Fibroblast of skin of left biceps (primary cell): Measurements from ENCODE around the gene SCAPER.
A peak's percentile ranks its signal among the peaks of the same experiment; 100 is the strongest.
"Not testable (repeated sequence)": the region's sequence is repeated elsewhere in the genome, so short reads cannot be mapped to it uniquely, and the experiment has no call there.

Experiments
- DNase-seq, 2 experiments: peaks; one replicate each; pipeline ENCODE4 v3.0.0-alpha.2; 2013; ENCODE audit warnings: low read depth in 2 of 2

The SCAPER gene

DNA sequence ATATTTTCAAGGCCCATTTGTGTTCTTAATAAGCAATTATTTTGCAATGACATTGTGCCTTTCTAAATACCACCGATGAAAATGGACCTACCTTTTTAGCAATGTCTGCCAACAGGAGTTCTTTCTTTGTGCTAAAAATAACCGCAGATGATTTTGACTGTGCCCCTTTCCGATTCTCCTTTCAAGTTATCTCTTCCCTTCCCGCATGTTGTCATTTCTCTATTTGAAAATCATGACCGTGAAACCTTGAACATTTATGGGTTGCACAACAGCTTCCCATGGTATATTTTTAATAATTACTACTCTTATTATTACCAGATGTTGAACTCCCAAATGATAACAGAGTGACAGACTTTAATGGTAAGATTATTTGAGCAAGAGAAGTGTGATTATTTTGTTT lies 583.5 kb downstream of the SCAPER start:
- DNase-seq = no peak

- no peak for DNase-seq
Measured at GRCh38 chr15:76321171-76321570, 584.0 kb downstream of the SCAPER start.

GRCh38 chr15:76320012-76320411 lies 585.1 kb downstream of the SCAPER start:
- no peak for DNase-seq

DNA sequence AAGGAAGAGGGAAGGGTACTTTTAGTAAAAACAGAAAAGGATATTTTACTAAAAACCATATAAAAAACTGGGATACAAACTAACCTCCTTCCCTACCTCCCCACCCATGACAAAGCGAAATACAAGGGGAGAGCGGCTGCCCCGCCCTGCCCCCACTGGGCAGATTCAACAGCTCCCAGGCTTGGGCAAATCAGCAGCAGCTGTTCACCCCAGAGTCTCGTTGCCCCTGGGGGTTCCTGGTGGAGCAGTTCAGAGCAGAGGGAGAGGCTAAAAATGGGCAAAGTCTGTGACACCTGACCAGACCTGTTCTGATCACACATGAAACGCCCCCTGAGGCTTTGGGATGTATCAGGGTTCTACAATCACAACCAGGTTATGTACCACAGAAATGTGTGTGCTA lies 591.4 kb downstream of the SCAPER start:
- DNase-seq = no peak

DNA sequence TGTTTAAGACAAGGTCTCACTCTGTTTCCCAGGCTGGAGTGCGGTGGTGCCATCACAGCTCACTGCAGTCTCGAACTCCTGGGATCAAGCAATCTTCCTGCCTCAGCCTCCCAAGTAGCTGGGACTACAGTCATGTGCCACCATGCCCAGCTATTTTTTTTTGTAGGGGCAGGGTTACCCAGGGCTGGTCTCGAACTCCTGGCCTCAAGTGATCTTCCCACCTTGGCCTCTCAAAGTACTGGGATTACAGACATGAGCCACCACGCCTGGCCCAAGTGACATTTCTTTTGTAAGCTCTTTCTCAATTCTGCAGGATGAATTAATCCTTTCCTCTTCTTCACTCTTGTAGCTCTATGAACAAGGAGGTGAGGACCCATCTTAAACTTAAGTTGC lies 592.0 kb downstream of the SCAPER start:
- not testable (repeated sequence) for DNase-seq

- DNase-seq = no peak
Measured at GRCh38 chr15:76312540-76313174, 592.5 kb downstream of the SCAPER start.

- DNase-seq = peak; percentile 90 to 91
Measured at GRCh38 chr15:76311100-76311953, 593.8 kb downstream of the SCAPER start, which contains the start of gene ETFA. Gene ETFA (minus strand): TSS chr15:76311469. CDS start chr15:76311388, 81 bp downstream.

DNA sequence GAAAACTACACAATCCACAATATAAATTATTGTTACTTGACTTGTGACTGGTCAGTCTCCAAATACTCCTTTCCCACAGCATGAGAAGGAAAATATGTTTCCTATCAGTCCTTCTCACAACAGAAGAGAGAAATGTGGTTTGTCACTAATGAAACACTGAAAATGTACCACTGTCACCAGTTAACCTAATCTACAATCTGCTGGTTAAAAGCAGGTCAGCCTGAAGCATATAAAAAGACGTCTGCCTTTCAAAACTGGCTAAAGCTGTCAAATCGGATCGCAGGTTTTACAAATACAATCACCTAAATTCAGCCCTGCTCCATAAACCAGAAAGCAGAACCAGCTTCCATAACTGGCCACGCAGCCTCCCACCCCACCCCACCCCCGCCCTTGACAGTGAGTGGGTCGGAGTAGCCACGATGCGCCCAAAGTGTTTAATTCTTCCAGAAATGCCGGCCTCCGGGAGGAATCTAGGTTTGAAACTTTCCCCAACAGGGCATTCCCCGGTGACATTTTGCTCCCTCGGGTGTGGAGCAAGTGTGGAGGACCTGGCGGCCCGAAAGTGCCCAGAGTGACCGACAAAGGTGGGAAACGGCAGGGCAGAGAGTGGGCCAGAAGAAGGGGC lies 594.6 kb downstream of the SCAPER start:
- no peak for DNase-seq

DNA sequence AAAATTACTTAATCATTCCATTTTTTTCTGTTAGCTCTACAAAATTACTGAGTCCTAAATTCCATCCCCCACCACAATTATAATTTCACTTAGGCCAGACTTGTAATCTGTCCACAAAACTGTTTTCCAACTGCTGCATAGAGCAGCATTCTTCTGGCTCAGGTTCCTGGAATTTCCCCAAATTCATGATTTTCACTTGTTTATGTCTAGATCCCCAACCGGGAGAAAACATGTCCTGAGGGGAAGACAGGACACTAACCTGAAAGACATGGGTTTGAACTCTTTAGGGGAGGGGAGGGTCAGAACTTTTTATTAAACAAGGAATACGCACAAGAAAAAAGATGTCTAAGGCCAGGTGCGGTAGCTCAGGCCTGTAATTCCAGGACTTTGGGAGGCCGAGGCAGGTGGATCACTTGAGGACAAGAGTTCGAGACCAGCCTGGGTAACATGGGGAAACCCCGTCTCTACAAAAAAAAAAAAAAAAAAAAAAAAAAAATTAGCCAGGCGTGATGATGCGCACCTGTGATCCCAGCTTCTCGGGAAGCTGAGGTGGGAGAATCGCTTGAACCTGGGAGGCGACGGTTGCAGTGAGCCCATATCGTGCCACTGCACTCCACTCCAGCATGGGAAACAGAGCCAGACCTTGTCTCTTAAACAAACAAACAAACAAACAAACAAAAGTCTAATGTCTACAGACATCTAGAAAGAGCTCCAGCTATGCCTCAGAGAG lies 595.4 kb downstream of the SCAPER start:
- DNase-seq = no peak

DNA sequence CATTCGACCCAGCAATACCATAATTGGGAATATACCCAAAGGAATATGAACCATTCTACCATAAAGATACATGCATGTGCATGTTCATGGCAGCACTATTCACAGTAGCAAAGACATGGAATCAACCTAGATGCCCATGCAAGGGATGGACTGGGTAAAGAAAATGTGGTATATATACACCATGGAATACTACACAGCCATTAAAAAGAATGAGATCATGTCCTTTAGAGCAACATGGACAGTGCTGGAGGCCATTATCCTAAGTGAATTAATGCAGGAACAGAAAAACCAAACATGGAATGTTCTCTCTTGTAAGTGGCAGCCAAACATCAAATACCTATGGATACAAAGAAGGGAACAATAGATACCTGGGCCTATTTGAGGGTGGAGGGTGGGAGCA lies 601.2 kb downstream of the SCAPER start:
- no peak for DNase-seq

DNA sequence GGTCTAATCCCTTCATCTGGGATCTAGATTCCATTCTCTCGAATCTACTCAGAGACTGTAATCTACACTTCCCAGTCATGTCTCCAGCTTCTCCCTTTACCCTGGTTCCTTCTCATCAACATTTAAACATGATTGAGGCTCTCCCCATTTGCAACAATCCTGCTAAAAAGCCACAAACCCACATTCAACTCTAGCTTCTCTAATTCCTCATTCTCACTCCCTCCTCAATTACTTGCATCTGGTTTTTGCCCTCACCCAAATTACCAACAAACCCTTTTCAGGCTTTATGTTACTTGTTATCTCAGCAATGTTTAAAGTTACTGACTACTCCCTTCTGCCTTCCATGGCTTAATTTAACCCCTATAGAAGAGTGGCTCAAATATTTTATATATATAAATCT lies 605.4 kb downstream of the SCAPER start:
- DNase-seq = no peak

DNA sequence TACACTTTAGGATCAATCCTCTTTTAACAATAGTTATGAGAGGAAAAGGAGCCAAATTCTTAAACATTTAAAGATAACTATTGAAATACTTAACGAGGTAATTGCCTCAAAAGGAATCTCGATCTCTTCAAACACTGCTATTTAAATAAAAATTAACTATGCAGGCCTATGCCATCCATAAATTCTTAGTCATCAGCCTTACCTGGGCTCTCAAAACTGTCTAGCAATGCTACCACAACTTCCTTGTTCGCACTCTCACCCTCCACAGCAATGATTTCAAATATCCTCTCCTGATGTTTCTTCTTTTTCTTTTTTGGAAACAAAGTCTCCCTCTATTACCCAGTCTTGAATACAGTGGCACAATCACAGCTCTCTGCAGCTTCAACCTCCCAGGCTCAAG lies 606.2 kb downstream of the SCAPER start:
- no peak for DNase-seq

DNA sequence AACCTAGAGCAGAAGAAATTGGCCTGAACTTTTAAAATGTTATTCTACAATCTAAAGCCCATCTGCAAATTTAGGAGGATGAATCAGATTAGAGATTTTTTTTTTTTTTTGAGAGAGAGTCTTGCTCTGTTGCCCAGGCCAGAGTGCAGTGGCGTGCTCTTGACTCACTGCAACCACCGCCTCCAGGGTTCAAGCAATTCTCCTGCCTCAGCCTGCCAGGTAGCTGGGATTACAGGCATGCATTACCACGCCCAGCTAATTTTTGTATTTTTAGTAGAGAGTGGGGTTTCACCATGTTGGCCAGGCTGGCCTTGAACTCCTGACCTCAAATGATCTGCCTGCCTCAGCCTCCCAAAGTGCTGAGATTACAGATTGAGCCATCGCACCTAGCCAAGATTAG lies 607.2 kb downstream of the SCAPER start:
- not testable (repeated sequence) for DNase-seq
